Vagina (tissue), 2 donors: ENCODE data around the gene TTC13. TPM values are rescaled to one million over a fixed set of nuclear protein-coding genes. Genes with fewer than 3 reads are reported as not detected.
"Not testable (repeated sequence)": the region's sequence is repeated elsewhere in the genome, so short reads cannot be mapped to it uniquely, and the experiment has no call there.

Experiments
- DNase-seq, 2 donors: peaks; one replicate each; pipeline ENCODE4 v3.0.0-alpha.2; 2017; ENCODE audit errors: extremely low spot score in 2 of 2
- H3K27ac ChIP-seq: fragments of 200-600 bp; sonication (generic); one replicate; pipeline ENCODE4 v1.5.1; 2019
- H3K27me3 ChIP-seq: fragments of 200-600 bp; sonication (generic); one replicate; pipeline ENCODE4 v1.5.1; 2019
- H3K36me3 ChIP-seq, 2 donors: fragments of 200-600 bp; sonication (generic); one replicate each; pipeline ENCODE4 v1.5.1; 2017 to 2019
- H3K4me1 ChIP-seq: fragments of 200-600 bp; sonication (generic); one replicate; pipeline ENCODE4 v1.5.1; 2019
- H3K4me3 ChIP-seq, 2 donors: fragments of 200-600 bp; sonication (generic); 1 replicate in 1 of 2; 2 replicates in 1 of 2; pipeline ENCODE4 v1.5.1; 2016 to 2019
- H3K9me3 ChIP-seq: fragments of 200-600 bp; sonication (generic); one replicate; pipeline ENCODE4 v1.5.1; 2019
- POLR2A ChIP-seq, 2 donors: fragments of 450-650 bp; IDR thresholded peaks; one replicate each; pipeline ENCODE4 v1.6.1; 2017; ENCODE audit warnings: antibody characterized with exemption in 2 of 2, mild to moderate bottlenecking in 2 of 2, moderate library complexity in 2 of 2
- POLR2AphosphoS5 ChIP-seq, 2 donors: sonication (generic); formaldehyde crosslinking; IDR thresholded peaks; one replicate each; pipeline ENCODE4 v1.9.0; 2017; ENCODE audit warnings: antibody characterized with exemption in 2 of 2, mild to moderate bottlenecking in 2 of 2, low read depth in 1 of 2; ENCODE audit not compliant: insufficient read depth in 1 of 2
- intact Hi-C: fragments of 100-400 bp; cut with DNase I; formaldehyde crosslinking; loops from one replicate; pipeline ENCODE4 v1.15.1; 2023
- total RNA-seq: library from RNA; depleted of rRNA; stranded (reverse); fragments of >200 nt; gene quantifications from one replicate; pipeline ENCODE4 v1.2.3, GENCODE V29; 2016
- TF ChIP-seq, protein P1 (sequence below), 3 experiments: fragments of 450-650 bp in 2 of 3; fragments of 200-600 bp in 1 of 3; sonication (generic) in 1 of 3; IDR thresholded peaks; one replicate each; pipeline ENCODE4 v1.5.1; 2017 to 2019; ENCODE audit warnings: antibody characterized with exemption in 3 of 3, mild to moderate bottlenecking in 2 of 3, moderate library complexity in 2 of 3

The TTC13 gene
- total RNA-seq, 1 donor from 2014 or later: 37.1 TPM

DNA sequence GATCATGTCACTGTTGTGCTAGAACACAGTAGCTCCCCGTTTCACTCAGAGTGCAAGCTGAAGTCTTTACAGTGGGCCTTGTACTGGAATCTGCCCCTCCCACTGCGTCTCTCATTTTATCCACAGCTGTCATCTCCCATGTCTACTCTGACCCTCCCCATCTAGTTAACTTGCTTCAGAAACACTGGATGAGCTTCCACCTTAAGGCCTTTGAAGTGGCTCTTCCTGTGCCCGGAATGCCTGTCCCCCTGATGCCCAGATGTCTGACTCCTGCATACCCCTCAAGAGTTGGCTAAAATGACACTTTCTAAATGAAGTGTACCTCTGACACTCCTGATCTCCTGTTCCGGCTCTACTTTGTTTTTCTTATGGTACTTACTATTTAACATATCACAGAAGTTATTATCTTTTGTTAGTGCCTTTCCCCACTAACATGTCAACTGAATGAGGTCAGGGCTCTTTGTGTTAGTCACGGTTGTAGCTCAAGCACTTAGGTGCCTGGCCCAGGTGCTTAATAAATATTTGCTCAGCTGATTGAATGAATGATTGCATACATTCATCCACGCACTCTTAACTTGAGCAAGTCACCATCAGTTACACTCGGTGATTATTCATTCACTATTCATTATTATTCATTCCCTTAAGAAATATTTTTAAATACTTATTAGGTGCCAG, 13.6 kb upstream of the TTC13 start:
- Histone ChIP-seq H3K27me3 (no peaks in the 10 kb centered on the region), H3K4me1 (no peaks in the 10 kb centered on the region), H3K36me3 (peaks cover 0 to 27% of the 10 kb centered on the region in 2 donors), H3K4me3 (no peak overlapping the region), H3K9me3 (no peaks in the 10 kb centered on the region), H3K27ac (no peak overlapping the region)
- no peak for TF ChIP-seq POLR2A (IDR thresholded peaks at IDR 0.05)
- no peak for TF ChIP-seq POLR2AphosphoS5 (IDR thresholded peaks at IDR 0.05; ENCODE audit: insufficient read depth in 1 of 2, low read depth in 1 of 2)
- TF ChIP-seq, protein P1, sequence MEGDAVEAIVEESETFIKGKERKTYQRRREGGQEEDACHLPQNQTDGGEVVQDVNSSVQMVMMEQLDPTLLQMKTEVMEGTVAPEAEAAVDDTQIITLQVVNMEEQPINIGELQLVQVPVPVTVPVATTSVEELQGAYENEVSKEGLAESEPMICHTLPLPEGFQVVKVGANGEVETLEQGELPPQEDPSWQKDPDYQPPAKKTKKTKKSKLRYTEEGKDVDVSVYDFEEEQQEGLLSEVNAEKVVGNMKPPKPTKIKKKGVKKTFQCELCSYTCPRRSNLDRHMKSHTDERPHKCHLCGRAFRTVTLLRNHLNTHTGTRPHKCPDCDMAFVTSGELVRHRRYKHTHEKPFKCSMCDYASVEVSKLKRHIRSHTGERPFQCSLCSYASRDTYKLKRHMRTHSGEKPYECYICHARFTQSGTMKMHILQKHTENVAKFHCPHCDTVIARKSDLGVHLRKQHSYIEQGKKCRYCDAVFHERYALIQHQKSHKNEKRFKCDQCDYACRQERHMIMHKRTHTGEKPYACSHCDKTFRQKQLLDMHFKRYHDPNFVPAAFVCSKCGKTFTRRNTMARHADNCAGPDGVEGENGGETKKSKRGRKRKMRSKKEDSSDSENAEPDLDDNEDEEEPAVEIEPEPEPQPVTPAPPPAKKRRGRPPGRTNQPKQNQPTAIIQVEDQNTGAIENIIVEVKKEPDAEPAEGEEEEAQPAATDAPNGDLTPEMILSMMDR (IDR thresholded peaks at IDR 0.05): no peak
- no peak for DNase-seq
- intact Hi-C loops: no loop called here

DNA sequence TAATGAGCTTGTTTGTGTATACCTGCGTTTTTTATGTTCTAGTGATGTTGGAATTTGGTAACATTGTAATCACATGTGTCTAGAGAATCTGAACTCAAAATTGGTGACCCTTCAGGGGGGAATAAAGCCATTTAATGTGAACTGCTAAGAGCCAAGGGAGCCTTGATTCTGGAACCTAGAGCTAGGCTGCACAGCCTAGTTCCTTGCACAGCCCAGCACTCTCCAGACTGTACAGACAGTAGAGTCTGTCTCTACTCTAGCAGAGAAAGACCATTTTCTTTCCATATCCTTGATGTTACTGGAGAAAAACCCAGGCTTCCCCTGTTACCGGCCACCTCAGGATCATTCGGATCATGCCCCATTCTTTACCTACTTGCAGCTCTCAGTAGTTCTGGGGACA, 8.8 kb upstream of the TTC13 start:
- TF ChIP-seq POLR2A (IDR thresholded peaks at IDR 0.05): no peak
- TF ChIP-seq POLR2AphosphoS5 (IDR thresholded peaks at IDR 0.05; ENCODE audit: insufficient read depth in 1 of 2, low read depth in 1 of 2): no peak
- TF ChIP-seq, protein P1 (IDR thresholded peaks at IDR 0.05): no peak
- Histone ChIP-seq H3K4me3 (no peak overlapping the region), H3K36me3 (peaks cover 0 to 15% of the 10 kb centered on the region in 2 donors)

DNA sequence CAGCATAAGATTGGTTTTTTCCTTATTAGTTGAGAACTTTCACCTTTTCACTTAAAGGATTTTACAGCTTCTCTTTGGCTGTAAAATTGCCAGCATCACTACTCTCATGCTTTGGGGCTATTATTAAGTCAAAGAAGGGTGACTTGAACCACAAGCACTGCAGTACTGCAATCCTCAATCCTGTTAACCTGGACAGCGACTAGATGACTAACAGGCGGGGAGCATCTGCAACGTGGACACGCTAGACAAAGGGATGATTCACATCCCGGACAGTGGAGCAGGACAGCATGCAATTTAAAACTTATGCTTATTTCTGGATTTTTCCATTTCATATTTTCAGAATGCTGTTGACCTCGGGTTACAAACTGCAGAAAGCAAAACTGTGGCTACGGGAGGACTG, 8.3 kb upstream of the TTC13 start:
- H3K36me3 ChIP-seq: peaks cover 0 to 10% of the 10 kb centered on the region in 2 donors
- intact Hi-C loops: no loop called here
- H3K27me3 ChIP-seq: no peaks in the 10 kb centered on the region
- no peaks in the 10 kb centered on the region for H3K9me3 ChIP-seq
- TF ChIP-seq POLR2A (IDR thresholded peaks at IDR 0.05): no peak
- TF ChIP-seq, protein P1 (IDR thresholded peaks at IDR 0.05): no peak
- no peak overlapping the region for H3K4me3 ChIP-seq
- H3K27ac ChIP-seq: no peak overlapping the region
- no peak for DNase-seq
- no peaks in the 10 kb centered on the region for H3K4me1 ChIP-seq

More for the DNA sequence above, 8.8 kb upstream of the TTC13 start:
- no peaks in the 10 kb centered on the region for H3K9me3 ChIP-seq
- no peak for DNase-seq
- intact Hi-C loops: no loop called here
- H3K27ac ChIP-seq: no peak overlapping the region
- H3K27me3 ChIP-seq: no peaks in the 10 kb centered on the region
- no peaks in the 10 kb centered on the region for H3K4me1 ChIP-seq

DNA sequence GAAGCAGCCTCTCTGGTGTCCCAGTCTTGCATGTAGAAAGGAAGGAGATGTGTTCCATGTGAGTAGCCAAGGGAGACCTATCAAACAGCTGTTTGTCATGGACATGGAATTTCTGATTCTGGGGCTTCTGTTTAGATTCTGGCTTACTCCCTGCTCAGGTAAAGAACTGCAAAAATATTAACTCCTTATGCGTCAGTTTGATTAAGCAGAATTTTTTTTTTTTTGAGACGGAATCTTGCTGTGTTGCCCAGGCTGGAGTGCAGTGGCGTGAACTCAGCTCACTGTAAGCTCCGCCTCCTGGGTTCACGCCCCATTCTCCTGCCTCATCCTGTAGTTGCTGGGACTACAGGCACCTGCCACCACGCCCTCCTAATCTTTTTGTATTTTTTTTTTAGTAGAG, 7.0 kb upstream of the TTC13 start:
- Histone ChIP-seq H3K27me3 (no peaks in the 10 kb centered on the region), H3K4me3 (no peak overlapping the region), H3K4me1 (no peaks in the 10 kb centered on the region), H3K36me3 (peaks cover 0 to 4% of the 10 kb centered on the region in 2 donors), H3K27ac (no peak overlapping the region), H3K9me3 (no peaks in the 10 kb centered on the region)
- DNase-seq: no peak
- TF ChIP-seq, protein P1 (IDR thresholded peaks at IDR 0.05): no peak
- TF ChIP-seq POLR2AphosphoS5 (IDR thresholded peaks at IDR 0.05; ENCODE audit: insufficient read depth in 1 of 2, low read depth in 1 of 2) (no peak), POLR2A (IDR thresholded peaks at IDR 0.05) (no peak)
- intact Hi-C loops: no loop called here

DNA sequence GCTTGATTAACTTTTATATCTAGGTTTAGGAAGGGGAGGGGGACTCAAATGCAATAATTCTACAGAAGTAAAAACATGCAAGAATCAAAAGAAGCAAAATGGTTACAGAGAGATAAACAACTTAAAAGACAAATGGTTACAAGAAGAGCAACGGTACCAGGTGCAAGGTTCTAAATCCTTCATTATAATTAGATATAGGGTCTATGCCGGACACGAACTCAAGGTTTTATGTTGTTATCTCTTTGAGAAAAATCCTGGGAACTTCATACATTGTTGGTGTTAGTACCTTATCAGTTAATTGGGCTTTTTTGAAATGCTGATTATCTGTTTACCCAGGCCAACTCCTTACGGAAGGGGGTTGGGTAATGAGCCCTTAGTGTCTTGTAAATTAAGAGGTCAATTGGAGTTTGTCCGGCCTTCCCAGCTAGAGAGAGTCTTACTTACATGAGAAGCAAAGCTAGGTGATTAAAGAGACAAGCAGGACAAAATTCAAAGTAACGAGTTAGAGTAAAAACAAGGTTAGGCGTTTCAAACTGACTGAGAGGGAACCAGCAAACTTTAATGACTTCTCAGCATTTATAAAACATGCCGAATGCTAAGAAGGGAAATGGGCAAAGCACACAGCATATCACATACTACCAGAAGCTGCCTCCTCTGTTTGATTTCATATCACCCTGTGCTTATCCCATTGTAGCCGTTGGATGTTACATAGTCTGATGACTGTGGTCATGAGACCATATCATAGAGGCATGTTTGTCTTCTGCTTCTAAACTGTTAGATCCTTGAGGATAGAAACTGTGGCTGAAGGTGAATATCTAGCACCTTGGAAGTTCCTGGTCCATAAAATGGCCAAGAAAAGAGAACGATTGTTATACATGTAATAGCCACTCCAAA, 6.2 kb upstream of the TTC13 start:
- H3K9me3 ChIP-seq, H3K4me1 ChIP-seq: not testable (repeated sequence)

More for the DNA sequence above, 6.2 kb upstream of the TTC13 start:
- H3K36me3 ChIP-seq, intact Hi-C loops, H3K27me3 ChIP-seq, H3K4me3 ChIP-seq, H3K27ac ChIP-seq, DNase-seq: not testable (repeated sequence)
